IMR-90 (cell line): ENCODE data around the gene NTM. TPM values are rescaled to one million over a fixed set of nuclear protein-coding genes. Genes with fewer than 3 reads are reported as not detected.

Experiments used
- ATAC-seq: fragments of 200-7000 bp; cut with Tn5 transposase; 2 replicates; pipeline ENCODE4 v1.9.1; 2020; ENCODE audit warnings: low read depth, mild to moderate bottlenecking, moderate library complexity
- BruUV-seq: library from RNA; stranded (reverse); fragments of 400-500 nt; replicated peaks from 2 replicates; lab custom pipeline; 2021; lab: Mats Ljungman, UMichigan
- CTCF ChIA-PET: fragments of 300-600 bp; formaldehyde crosslinking; extraction: SDS; loops from one replicate; lab custom pipeline; 2021; ENCODE audit warnings: antibody characterized with exemption; lab: Yijun Ruan, JAX
- POLR2A ChIA-PET: fragments of 300-600 bp; sonication (Branson Sonifier 250); formaldehyde crosslinking; loops from one replicate; lab custom pipeline; 2022; ENCODE audit warnings: antibody characterized with exemption; ENCODE audit not compliant: unreplicated experiment; lab: Charles Lee
- DNase-seq: peaks from one replicate; pipeline ENCODE4 v3.0.0; 2013
- H2AFZ ChIP-seq: replicated peaks from 2 replicates; pipeline ENCODE3; 2013; ENCODE audit warnings: low read length, mild to moderate bottlenecking; ENCODE audit not compliant: poor library complexity
- H2AK5ac ChIP-seq: 2 replicates; pipeline ENCODE4 v1.6.1; 2013; ENCODE audit warnings: low read depth, low read length, inconsistent platforms
- H2AK9ac ChIP-seq: replicated peaks from 2 replicates; pipeline ENCODE3; 2013; ENCODE audit warnings: mild to moderate bottlenecking, low read depth, low read length, moderate library complexity; ENCODE audit not compliant: poor library complexity
- H2BK120ac ChIP-seq: 2 replicates; pipeline ENCODE4 v1.6.1; 2013; ENCODE audit warnings: low read depth, low read length, inconsistent platforms
- H2BK15ac ChIP-seq: 3 replicates; pipeline ENCODE4 v1.6.1; 2013; ENCODE audit warnings: low read depth, low read length, inconsistent platforms
- H2BK20ac ChIP-seq: 2 replicates; pipeline ENCODE4 v1.6.1; 2013; ENCODE audit warnings: low read depth, mild to moderate bottlenecking, inconsistent platforms, low read length, moderate library complexity
- H2BK5ac ChIP-seq: 2 replicates; pipeline ENCODE4 v1.6.1; 2013; ENCODE audit warnings: mild to moderate bottlenecking, low read depth, low read length, inconsistent platforms; ENCODE audit not compliant: poor library complexity, severe bottlenecking
- H3K14ac ChIP-seq: replicated peaks from 2 replicates; pipeline ENCODE4 v1.6.1; 2013; ENCODE audit warnings: low read depth, low read length, inconsistent platforms
- H3K18ac ChIP-seq: 2 replicates; pipeline ENCODE4 v1.6.1; 2013; ENCODE audit warnings: low read depth, low read length, control low read depth
- H3K23ac ChIP-seq: 2 replicates; pipeline ENCODE4 v1.6.1; 2013; ENCODE audit warnings: low read depth, low read length, inconsistent platforms
- H3K27ac ChIP-seq: 2 replicates; pipeline ENCODE4 v1.5.1; 2013; ENCODE audit warnings: mild to moderate bottlenecking, control low read depth, low read length; ENCODE audit not compliant: insufficient read depth
- H3K27me3 ChIP-seq: 2 replicates; pipeline ENCODE4 v1.6.1; 2013; ENCODE audit warnings: low read length; ENCODE audit not compliant: control insufficient read depth, insufficient read depth
- H3K36me3 ChIP-seq: 2 replicates; pipeline ENCODE4 v1.6.1; 2013; ENCODE audit warnings: low read length, mixed read lengths; ENCODE audit not compliant: control insufficient read depth, insufficient read depth
- H3K4ac ChIP-seq: 2 replicates; pipeline ENCODE4 v1.6.1; 2013; ENCODE audit warnings: low read depth, low read length, inconsistent platforms
- H3K4me1 ChIP-seq: 2 replicates; pipeline ENCODE4 v1.6.1; 2013; ENCODE audit warnings: low read length, mixed read lengths; ENCODE audit not compliant: control insufficient read depth, insufficient read depth
- H3K4me2 ChIP-seq: 2 replicates; pipeline ENCODE4 v1.6.1; 2013; ENCODE audit warnings: low read depth, mild to moderate bottlenecking, control low read depth, low read length, moderate library complexity
- H3K4me3 ChIP-seq: 2 replicates; pipeline ENCODE4 v1.5.1; 2013; ENCODE audit warnings: low read depth, mild to moderate bottlenecking, control low read depth, low read length, moderate library complexity; ENCODE audit not compliant: insufficient read depth
- H3K56ac ChIP-seq: 2 replicates; pipeline ENCODE4 v1.6.1; 2013; ENCODE audit warnings: low read length, inconsistent platforms; ENCODE audit not compliant: insufficient read depth; ENCODE audit errors: extremely low read depth
- H3K79me1 ChIP-seq, 2 experiments: 2 replicates each; pipeline ENCODE4 v1.6.1; 2013; ENCODE audit warnings: low read length in 2 of 2, inconsistent platforms in 1 of 2, low read depth in 1 of 2
- H3K9ac ChIP-seq: 2 replicates; pipeline ENCODE4 v1.6.1; 2013; ENCODE audit warnings: low read depth, low read length, control low read depth
- H3K9me1 ChIP-seq: 2 replicates; pipeline ENCODE4 v1.6.1; 2013; ENCODE audit warnings: low read length, inconsistent platforms; ENCODE audit not compliant: insufficient read depth
- H3K9me3 ChIP-seq: 2 replicates; pipeline ENCODE4 v1.6.1; 2013; ENCODE audit warnings: low read length; ENCODE audit not compliant: control insufficient read depth, insufficient read depth
- H4K20me1 ChIP-seq: 2 replicates; pipeline ENCODE4 v1.6.1; 2013; ENCODE audit warnings: low read length, inconsistent platforms; ENCODE audit not compliant: insufficient read depth
- H4K5ac ChIP-seq: 2 replicates; pipeline ENCODE4 v1.6.1; 2013; ENCODE audit warnings: mild to moderate bottlenecking, low read depth, low read length, control low read depth
- H4K8ac ChIP-seq, 2 experiments: 2 replicates each; pipeline ENCODE4 v1.6.1; 2013; ENCODE audit warnings: low read depth in 2 of 2, low read length in 2 of 2, control low read depth in 1 of 2, inconsistent platforms in 1 of 2
- H4K91ac ChIP-seq: 2 replicates; pipeline ENCODE4 v1.6.1; 2013; ENCODE audit warnings: low read depth, low read length, inconsistent platforms; ENCODE audit not compliant: insufficient read depth
- BHLHE40 ChIP-seq: fragments of 150-350 bp; IDR thresholded peaks from 2 replicates; pipeline ENCODE4 v1.6.1; 2016; ENCODE audit warnings: mild to moderate bottlenecking, low read depth, low read length
- CEBPB ChIP-seq: IDR thresholded peaks from 2 replicates; pipeline ENCODE4 v1.6.1; 2012; ENCODE audit warnings: low read depth, low read length, improper control_type of control experiment
- CHD1 ChIP-seq: IDR thresholded peaks from 2 replicates; pipeline ENCODE4 v1.6.1; 2012; ENCODE audit warnings: low read depth, low read length, improper control_type of control experiment
- CTCF ChIP-seq: conservative IDR thresholded peaks from 2 replicates; pipeline ENCODE4 v1.5.1; 2012; ENCODE audit warnings: mild to moderate bottlenecking, low read depth, low read length, improper control_type of control experiment
- ELK1 ChIP-seq: fragments of 150-350 bp; IDR thresholded peaks from 2 replicates; pipeline ENCODE4 v1.6.1; 2016; ENCODE audit warnings: low read depth, mild to moderate bottlenecking, low read length, moderate library complexity, borderline replicate concordance
- FOS ChIP-seq: fragments of 150-350 bp; IDR thresholded peaks from 2 replicates; pipeline ENCODE4 v1.6.1; 2016; ENCODE audit warnings: low read depth, low read length
- MAFK ChIP-seq: IDR thresholded peaks from 2 replicates; pipeline ENCODE4 v1.6.1; 2012; ENCODE audit warnings: low read depth, low read length, improper control_type of control experiment
- MAZ ChIP-seq: IDR thresholded peaks from 2 replicates; pipeline ENCODE4 v1.6.1; 2012; ENCODE audit warnings: low read depth, mild to moderate bottlenecking, low read length, improper control_type of control experiment, moderate library complexity, borderline replicate concordance
- MXI1 ChIP-seq: IDR thresholded peaks from 2 replicates; pipeline ENCODE4 v1.6.1; 2012; ENCODE audit warnings: low read depth, mild to moderate bottlenecking, low read length, moderate library complexity, borderline replicate concordance
- NFE2L2 ChIP-seq: fragments of 150-350 bp; IDR thresholded peaks from 2 replicates; pipeline ENCODE4 v1.6.1; 2016; ENCODE audit warnings: low read depth, mild to moderate bottlenecking, low read length
- POLR2A ChIP-seq: IDR thresholded peaks from 2 replicates; pipeline ENCODE4 v1.6.1; 2012; ENCODE audit warnings: mild to moderate bottlenecking, low read depth, low read length
- RAD21 ChIP-seq: IDR thresholded peaks from 2 replicates; pipeline ENCODE4 v1.6.1; 2012; ENCODE audit warnings: low read length, improper control_type of control experiment
- RCOR1 ChIP-seq: IDR thresholded peaks from 2 replicates; pipeline ENCODE4 v1.6.1; 2012; ENCODE audit warnings: mild to moderate bottlenecking, low read length, improper control_type of control experiment; ENCODE audit not compliant: insufficient replicate concordance
- RFX5 ChIP-seq: IDR thresholded peaks from 2 replicates; pipeline ENCODE4 v1.8.0; 2012; ENCODE audit warnings: low read depth, mild to moderate bottlenecking, low read length, moderate library complexity
- SMC3 ChIP-seq: fragments of 150-350 bp; IDR thresholded peaks from 2 replicates; pipeline ENCODE4 v1.6.1; 2016; ENCODE audit warnings: low read depth, mild to moderate bottlenecking, antibody characterized with exemption, low read length, moderate library complexity
- WGBS, 2 experiments: methylation state at CpG; one replicate each; pipeline versions ENCODE4 v1.1.5 to v1.1.7; 2013; ENCODE audit warnings: missing lambda C conversion rate in 2 of 2; ENCODE audit not compliant: insufficient read length in 1 of 2; ENCODE audit errors: extremely low coverage in 2 of 2; 5-methylcytosine and 5-hydroxymethylcytosine counted together
- dilution Hi-C: fragments of 300-500 bp; cut with HindIII; formaldehyde crosslinking; loops from one replicate; pipeline ENCODE4 v1.14.3; 2018; ENCODE audit warnings: low sequenced_read_pairs; ENCODE audit not compliant: unreplicated experiment
- in situ Hi-C: fragments of 300-500 bp; cut with MboI; formaldehyde crosslinking; loops from 3 replicates; pipeline ENCODE4 v1.14.3; 2019; ENCODE audit warnings: low sequenced_read_pairs, inconsistent platforms, mixed read lengths
- intact Hi-C: fragments of 100-400 bp; cut with micrococcal nuclease; formaldehyde crosslinking; loops from 2 replicates; pipeline ENCODE4 v1.10.0; 2022
- polyA plus RNA-seq, 3 experiments: library from polyadenylated mRNA; depleted of rRNA; stranded (reverse); fragments of >200 nt; gene quantifications; 2 replicates each; pipeline ENCODE4 v1.2.3, GENCODE V29; 2012; ENCODE audit warnings: low replicate concordance in 1 of 3
- total RNA-seq: library from RNA; depleted of rRNA; stranded (reverse); fragments of >200 nt; gene quantifications from 2 replicates; pipeline ENCODE4 v1.2.3, GENCODE V29; 2012
- TF ChIP-seq, protein P1 (sequence below): fragments of 150-350 bp; IDR thresholded peaks from 2 replicates; pipeline ENCODE4 v1.6.1; 2017; ENCODE audit warnings: mild to moderate bottlenecking, antibody characterized with exemption, low read length, low read depth

The NTM gene
- total and polyA plus RNA-seq, 2 of the 4 experiments (the other 2 are of a cell fraction), result 19.5 to 25.5 TPM

GRCh38 chr11:131811383-131811782, 441.0 kb downstream of the NTM start:
- Histone ChIP-seq H4K5ac (no peak overlapping the region), H3K27ac (no peak overlapping the region), H4K8ac (no peak overlapping the region), H2BK15ac (no peak overlapping the region), H3K36me3 (no peaks in the 10 kb centered on the region), H3K23ac (no peak overlapping the region), H2BK5ac (no peak overlapping the region), H3K56ac (no peak overlapping the region), H3K18ac (no peak overlapping the region), H2AK9ac (no peak overlapping the region), H4K91ac (no peak overlapping the region), H3K4me2 (no peak overlapping the region), H3K4me3 (no peak overlapping the region), H3K9ac (no peak overlapping the region), H2AK5ac (no peak overlapping the region), H2AFZ (no peak overlapping the region), H3K4ac (no peak overlapping the region), H3K9me3 (no peaks in the 10 kb centered on the region), H3K9me1 (no peaks in the 10 kb centered on the region), H3K14ac (no peak overlapping the region), H3K79me1 (no peaks in the 10 kb centered on the region), H3K27me3 (peaks cover 44% of the 10 kb centered on the region), H4K20me1 (no peaks in the 10 kb centered on the region), H3K4me1 (no peaks in the 10 kb centered on the region), H2BK120ac (no peak overlapping the region), H2BK20ac (no peak overlapping the region)
- ChIA-PET POLR2A (interaction anchor here (0.6 kb wide), 1 partner anchor 190 kb away, joined by 3 read pairs; no protein-coding TSS in a partner anchor), CTCF (no interaction called here)
- intact Hi-C loops (no loop called here), in situ Hi-C loops (no loop called here), dilution Hi-C loops (no loop called here)
- DNase-seq (no peak), ATAC-seq (no peak)
- TF ChIP-seq BHLHE40 (no peak), CTCF (no peak), POLR2A (no peak), SMC3 (no peak), NFE2L2 (no peak), RCOR1 (no peak), FOS (no peak), MAFK (no peak), MAZ (no peak), MXI1 (no peak), CEBPB (no peak), RAD21 (no peak), ELK1 (no peak), CHD1 (no peak), RFX5 (no peak)
- TF ChIP-seq, protein P1, sequence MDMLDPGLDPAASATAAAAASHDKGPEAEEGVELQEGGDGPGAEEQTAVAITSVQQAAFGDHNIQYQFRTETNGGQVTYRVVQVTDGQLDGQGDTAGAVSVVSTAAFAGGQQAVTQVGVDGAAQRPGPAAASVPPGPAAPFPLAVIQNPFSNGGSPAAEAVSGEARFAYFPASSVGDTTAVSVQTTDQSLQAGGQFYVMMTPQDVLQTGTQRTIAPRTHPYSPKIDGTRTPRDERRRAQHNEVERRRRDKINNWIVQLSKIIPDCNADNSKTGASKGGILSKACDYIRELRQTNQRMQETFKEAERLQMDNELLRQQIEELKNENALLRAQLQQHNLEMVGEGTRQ, result no peak
- BruUV-seq, result no TSS peak
- WGBS, 2 experiments, result 0% methylated on average over 1 of the region's 3 CpGs; no CpG with 5 or more reads in 1 of the 2 experiments
